ENCODE results near the gene TOLLIP. TPM values are rescaled to one million over a fixed set of nuclear protein-coding genes. Genes with fewer than 3 reads are reported as not detected.

The TOLLIP gene
- total RNA-seq, 1 donor from 2014 or later = 65.3 TPM

- Mint-ChIP-seq H3K27me3 (ENCODE audit: unreplicated experiment) (peaks cover 13% of the 10 kb centered on the region), H3K9me3 (ENCODE audit: unreplicated experiment) (no peaks in the 10 kb centered on the region), H3K36me3 (ENCODE audit: low read depth, unreplicated experiment) (peaks cover 14% of the 10 kb centered on the region), H3K4me3 (ENCODE audit: unreplicated experiment) (peak overlapping the region; percentile 63), H3K27ac (ENCODE audit: unreplicated experiment) (no peak overlapping the region), H3K4me1 (ENCODE audit: unreplicated experiment) (peaks cover 2% of the 10 kb centered on the region)
- no peak for DNase-seq (ENCODE audit: low spot score)
- no peak for TF ChIP-seq CTCF (IDR thresholded peaks at IDR 0.05; ENCODE audit: unreplicated experiment)
These were observed 29.0 kb upstream of the TOLLIP start for GRCh38 chr11:1338201-1339065.

GRCh38 chr11:1337647-1338007 lies 28.2 kb upstream of the TOLLIP start:
- DNase-seq (ENCODE audit: low spot score) = no peak
- H3K9me3 Mint-ChIP-seq (ENCODE audit: unreplicated experiment) = no peaks in the 10 kb centered on the region
- peak overlapping the region; percentile 79 for H3K4me3 Mint-ChIP-seq (ENCODE audit: unreplicated experiment)
- H3K36me3 Mint-ChIP-seq (ENCODE audit: low read depth, unreplicated experiment) = peaks cover 17% of the 10 kb centered on the region
- no peak overlapping the region for H3K27ac Mint-ChIP-seq (ENCODE audit: unreplicated experiment)
- H3K4me1 Mint-ChIP-seq (ENCODE audit: unreplicated experiment) = peaks cover 2% of the 10 kb centered on the region
- peaks cover 13% of the 10 kb centered on the region for H3K27me3 Mint-ChIP-seq (ENCODE audit: unreplicated experiment)
- TF ChIP-seq CTCF (IDR thresholded peaks at IDR 0.05; ENCODE audit: unreplicated experiment) = no peak

GRCh38 chr11:1336836-1337646 lies 27.6 kb upstream of the TOLLIP start:
- Mint-ChIP-seq H3K36me3 (ENCODE audit: low read depth, unreplicated experiment) (peaks cover 18% of the 10 kb centered on the region), H3K4me1 (ENCODE audit: unreplicated experiment) (peaks cover 2% of the 10 kb centered on the region), H3K4me3 (ENCODE audit: unreplicated experiment) (no peak overlapping the region), H3K9me3 (ENCODE audit: unreplicated experiment) (no peaks in the 10 kb centered on the region), H3K27me3 (ENCODE audit: unreplicated experiment) (peaks cover 13% of the 10 kb centered on the region), H3K27ac (ENCODE audit: unreplicated experiment) (no peak overlapping the region)
- DNase-seq (ENCODE audit: low spot score) = peak; percentile 26
- no peak for TF ChIP-seq CTCF (IDR thresholded peaks at IDR 0.05; ENCODE audit: unreplicated experiment)

- Mint-ChIP-seq H3K4me3 (ENCODE audit: unreplicated experiment) (peak overlapping the region; percentile 74), H3K27ac (ENCODE audit: unreplicated experiment) (no peak overlapping the region), H3K36me3 (ENCODE audit: low read depth, unreplicated experiment) (peaks cover 18% of the 10 kb centered on the region), H3K4me1 (ENCODE audit: unreplicated experiment) (peaks cover 2% of the 10 kb centered on the region), H3K27me3 (ENCODE audit: unreplicated experiment) (peaks cover 13% of the 10 kb centered on the region), H3K9me3 (ENCODE audit: unreplicated experiment) (no peaks in the 10 kb centered on the region)
- DNase-seq (ENCODE audit: low spot score) = peak; percentile 26
- no peak for TF ChIP-seq CTCF (IDR thresholded peaks at IDR 0.05; ENCODE audit: unreplicated experiment)
These were observed 26.7 kb upstream of the TOLLIP start for GRCh38 chr11:1335811-1336761.
